Kidney (tissue), 14 donors: ENCODE data around the gene MLST8. TPM values are rescaled to one million over a fixed set of nuclear protein-coding genes. Genes with fewer than 3 reads are reported as not detected.

Source experiments
- DNase-seq, 5 donors: peaks; one replicate each; pipeline ENCODE4 v3.0.0-alpha.2; 2013 to 2020
- FAIRE-seq: peaks from 2 replicates; lab custom pipeline; 2012; peaks lifted over from hg19 to GRCh38; lab: Jason Lieb, UNC
- H3K27ac ChIP-seq, 2 donors: one replicate each; pipeline ENCODE4 v1.7.0; 2013; ENCODE audit warnings: low read depth in 2 of 2, low read length in 2 of 2, inconsistent platforms in 1 of 2
- H3K27me3 ChIP-seq: one replicate; pipeline ENCODE4 v1.7.1; 2013; ENCODE audit warnings: low read length, inconsistent platforms; ENCODE audit not compliant: control insufficient read depth, insufficient read depth
- H3K36me3 ChIP-seq, 3 donors: one replicate each; pipeline versions ENCODE4 v1.7.0 to v1.7.1; 2013; ENCODE audit warnings: low read length in 3 of 3, control low read depth in 1 of 3, inconsistent platforms in 1 of 3; ENCODE audit not compliant: insufficient read depth in 3 of 3, control insufficient read depth in 2 of 3
- H3K4me1 ChIP-seq, 3 donors: one replicate each; pipeline versions ENCODE4 v1.7.0 to v1.7.1; 2013; ENCODE audit warnings: low read length in 3 of 3, inconsistent platforms in 1 of 3, low read depth in 1 of 3; ENCODE audit not compliant: control insufficient read depth in 2 of 3, insufficient read depth in 2 of 3
- H3K4me3 ChIP-seq, 3 donors: one replicate each; pipeline versions ENCODE4 v1.7.0 to v1.8.1; 2013; ENCODE audit warnings: low read length in 3 of 3, control low read depth in 1 of 3, inconsistent platforms in 1 of 3
- H3K9ac ChIP-seq, 3 donors: one replicate each; pipeline versions ENCODE4 v1.7.0 to v1.7.1; 2013; ENCODE audit warnings: low read length in 3 of 3, control low read depth in 1 of 3, inconsistent platforms in 1 of 3
- H3K9me3 ChIP-seq, 3 donors: one replicate each; pipeline versions ENCODE4 v1.7.0 to v1.7.1; 2013; ENCODE audit warnings: low read length in 3 of 3, control low read depth in 1 of 3, inconsistent platforms in 1 of 3; ENCODE audit not compliant: control insufficient read depth in 2 of 3, insufficient read depth in 1 of 3
- CTCF ChIP-seq: IDR thresholded peaks from 3 replicates; pipeline ENCODE4 v1.5.1; 2012; ENCODE audit warnings: mild to moderate bottlenecking, moderate library complexity, borderline replicate concordance; ENCODE audit not compliant: insufficient read depth; ENCODE audit errors: extremely low read depth
- intact Hi-C: fragments of 100-400 bp; cut with DNase I; formaldehyde crosslinking; loops from one replicate; pipeline ENCODE4 v1.11.1; 2022
- polyA plus RNA-seq: library from polyadenylated mRNA; stranded (reverse); fragments of 350-450 nt; fragmentation: Illumina TruSeq; extraction: RNeasy Lipid Tissue Mini Kit (QIAGEN cat#74804); gene quantifications from one replicate; pipeline ENCODE4 v1.2.3, GENCODE V29; 2014; ENCODE audit warnings: low read depth, low replicate concordance; ENCODE audit not compliant: insufficient read depth
- total RNA-seq: library from RNA; stranded (reverse); fragmentation: NEBNext Ultra II Directional; extraction: Animal tissue kit (Norgen Biotek cat#: 25700); gene quantifications from one replicate; pipeline ENCODE4 v1.2.1, GENCODE V29; 2021
- donor health status: control.
- donor health status: control.
- donor health status: control.
- donor health status: control.
- donor health status: control.
- donor health status: DM: yes; HTN: yes; CAD: no.
- donor health status: Normal renal cell carcinoma (clear cell type).

Gene MLST8
- total and polyA plus RNA-seq, 2 donors from 2014 or later = 34.0 to 63.3 TPM

GRCh38 chr16:2190002-2190658 is 15.1 kb upstream of the MLST8 start:
- H3K4me3 ChIP-seq = no peak overlapping the region
- TF ChIP-seq CTCF = no peak
- H3K27me3 ChIP-seq = no peaks in the 10 kb centered on the region
- no peaks in the 10 kb centered on the region for H3K9me3 ChIP-seq
- H3K4me1 ChIP-seq = peaks cover 0 to 2% (median 0%) of the 10 kb centered on the region in 3 donors
- DNase-seq = no peak
- H3K27ac ChIP-seq = no peak overlapping the region
- no peak overlapping the region for H3K9ac ChIP-seq
- FAIRE-seq = no peak
- intact Hi-C loops = no loop called here
- H3K36me3 ChIP-seq = no peaks in the 10 kb centered on the region

GRCh38 chr16:2190659-2191445 is 14.4 kb upstream of the MLST8 start:
- no peak for FAIRE-seq
- intact Hi-C loops = no loop called here

GRCh38 chr16:2191446-2191706 is 13.9 kb upstream of the MLST8 start:
- DNase-seq (no peak), FAIRE-seq (no peak)

More at GRCh38 chr16:2190659-2191445, 14.4 kb upstream of the MLST8 start:
- Histone ChIP-seq H3K36me3 (no peaks in the 10 kb centered on the region), H3K9me3 (no peaks in the 10 kb centered on the region), H3K9ac (no peak overlapping the region), H3K4me1 (peaks cover 0 to 3% (median 0%) of the 10 kb centered on the region in 3 donors), H3K27me3 (no peaks in the 10 kb centered on the region), H3K4me3 (no peak overlapping the region), H3K27ac (no peak overlapping the region)
- no peak for TF ChIP-seq CTCF
- no peak for DNase-seq

More at GRCh38 chr16:2191446-2191706, 13.9 kb upstream of the MLST8 start:
- H3K4me1 ChIP-seq = peaks cover 0 to 3% (median 0%) of the 10 kb centered on the region in 3 donors
- H3K27ac ChIP-seq = no peak overlapping the region
- intact Hi-C loops = no loop called here
- no peaks in the 10 kb centered on the region for H3K27me3 ChIP-seq
- no peaks in the 10 kb centered on the region for H3K9me3 ChIP-seq
- TF ChIP-seq CTCF = no peak
- H3K36me3 ChIP-seq = no peaks in the 10 kb centered on the region
- H3K4me3 ChIP-seq = no peak overlapping the region
- no peak overlapping the region for H3K9ac ChIP-seq
